ENCODE data around the gene LTN1.
"Not testable (repeated sequence)": the region's sequence is repeated elsewhere in the genome, so short reads cannot be mapped to it uniquely, and the experiment has no call there.

The LTN1 gene

DNA sequence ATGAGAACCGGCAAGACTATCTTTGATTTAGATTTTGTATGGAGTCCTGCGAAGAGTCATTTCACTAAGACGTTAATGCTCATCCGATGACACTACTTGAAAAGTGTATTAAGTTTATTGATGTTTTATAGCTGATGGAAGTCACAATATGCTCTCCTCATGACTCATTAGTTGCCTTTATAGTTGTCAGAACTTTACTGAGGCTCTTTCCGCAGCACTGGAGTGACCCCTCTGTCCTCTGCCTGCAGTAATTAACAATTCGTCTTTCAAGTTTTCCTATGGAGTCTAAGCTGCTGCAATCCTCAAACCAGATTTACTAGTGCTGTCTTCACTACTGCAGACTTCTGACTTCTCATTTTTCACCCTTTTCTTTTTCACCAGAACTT lies 32.6 kb upstream of the LTN1 start:
- peak; percentile 26 to 45 for DNase-seq (ENCODE audit: low read depth in 2 of 2)
- TF ChIP-seq, protein P1, sequence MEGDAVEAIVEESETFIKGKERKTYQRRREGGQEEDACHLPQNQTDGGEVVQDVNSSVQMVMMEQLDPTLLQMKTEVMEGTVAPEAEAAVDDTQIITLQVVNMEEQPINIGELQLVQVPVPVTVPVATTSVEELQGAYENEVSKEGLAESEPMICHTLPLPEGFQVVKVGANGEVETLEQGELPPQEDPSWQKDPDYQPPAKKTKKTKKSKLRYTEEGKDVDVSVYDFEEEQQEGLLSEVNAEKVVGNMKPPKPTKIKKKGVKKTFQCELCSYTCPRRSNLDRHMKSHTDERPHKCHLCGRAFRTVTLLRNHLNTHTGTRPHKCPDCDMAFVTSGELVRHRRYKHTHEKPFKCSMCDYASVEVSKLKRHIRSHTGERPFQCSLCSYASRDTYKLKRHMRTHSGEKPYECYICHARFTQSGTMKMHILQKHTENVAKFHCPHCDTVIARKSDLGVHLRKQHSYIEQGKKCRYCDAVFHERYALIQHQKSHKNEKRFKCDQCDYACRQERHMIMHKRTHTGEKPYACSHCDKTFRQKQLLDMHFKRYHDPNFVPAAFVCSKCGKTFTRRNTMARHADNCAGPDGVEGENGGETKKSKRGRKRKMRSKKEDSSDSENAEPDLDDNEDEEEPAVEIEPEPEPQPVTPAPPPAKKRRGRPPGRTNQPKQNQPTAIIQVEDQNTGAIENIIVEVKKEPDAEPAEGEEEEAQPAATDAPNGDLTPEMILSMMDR (IDR thresholded peaks at IDR 0.05; ENCODE audit: low read depth, low read length), result no peak

GRCh38 chr21:29024474-29025327 lies 32.0 kb upstream of the LTN1 start, which contains the start of gene USP16:
Gene USP16 (plus strand): TSS chr21:29024668. CDS start chr21:29027914, 3,246 bp downstream.
- TF ChIP-seq, protein P1 (IDR thresholded peaks at IDR 0.05; ENCODE audit: low read depth, low read length), result no peak
- peak; percentile 100 for DNase-seq (ENCODE audit: low read depth in 2 of 2)
- H3K4me3 ChIP-seq (replicated peaks in 1 of 2; ENCODE audit: low read depth in 2 of 2, low read length in 2 of 2), result peak within 1 kb of the TSS; percentile 81 to 84

More for the DNA sequence above, 32.6 kb upstream of the LTN1 start:
- peak overlapping the region; percentile 81 to 84 for H3K4me3 ChIP-seq (replicated peaks in 1 of 2; ENCODE audit: low read depth in 2 of 2, low read length in 2 of 2)

DNA sequence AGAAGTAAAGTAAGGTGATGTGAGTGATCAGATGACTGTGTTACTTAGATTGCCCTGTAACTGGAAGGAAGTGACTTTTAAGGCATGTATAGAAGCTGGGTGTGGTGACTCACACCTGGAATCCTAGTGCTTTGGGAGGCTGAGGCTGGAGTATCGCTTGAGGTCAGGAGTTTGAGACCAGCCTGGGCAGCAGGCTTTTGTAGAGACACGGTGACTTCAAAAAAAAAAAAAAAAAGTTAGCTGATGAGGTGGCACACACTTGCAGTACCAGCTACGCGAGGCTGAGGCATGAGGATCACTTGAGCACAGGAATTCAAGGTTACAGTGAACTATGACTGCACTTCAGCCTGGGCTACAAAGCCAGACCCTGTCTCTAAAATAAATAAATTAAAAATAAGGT lies 29.5 kb upstream of the LTN1 start:
- TF ChIP-seq, protein P1 (IDR thresholded peaks at IDR 0.05; ENCODE audit: low read depth, low read length), result no peak
- DNase-seq (ENCODE audit: low read depth in 2 of 2), result no peak
- no peak overlapping the region for H3K4me3 ChIP-seq (replicated peaks in 1 of 2; ENCODE audit: low read depth in 2 of 2, low read length in 2 of 2)

- peak overlapping the region; percentile 94 to 95 for H3K4me3 ChIP-seq (replicated peaks in 1 of 2; ENCODE audit: low read depth in 2 of 2, low read length in 2 of 2)
- peak; percentile 30 to 39 for DNase-seq (ENCODE audit: low read depth in 2 of 2)
- TF ChIP-seq, protein P1 (IDR thresholded peaks at IDR 0.05; ENCODE audit: low read depth, low read length), result no peak
These were observed 25.9 kb upstream of the LTN1 start for GRCh38 chr21:29018540-29018939.

DNA sequence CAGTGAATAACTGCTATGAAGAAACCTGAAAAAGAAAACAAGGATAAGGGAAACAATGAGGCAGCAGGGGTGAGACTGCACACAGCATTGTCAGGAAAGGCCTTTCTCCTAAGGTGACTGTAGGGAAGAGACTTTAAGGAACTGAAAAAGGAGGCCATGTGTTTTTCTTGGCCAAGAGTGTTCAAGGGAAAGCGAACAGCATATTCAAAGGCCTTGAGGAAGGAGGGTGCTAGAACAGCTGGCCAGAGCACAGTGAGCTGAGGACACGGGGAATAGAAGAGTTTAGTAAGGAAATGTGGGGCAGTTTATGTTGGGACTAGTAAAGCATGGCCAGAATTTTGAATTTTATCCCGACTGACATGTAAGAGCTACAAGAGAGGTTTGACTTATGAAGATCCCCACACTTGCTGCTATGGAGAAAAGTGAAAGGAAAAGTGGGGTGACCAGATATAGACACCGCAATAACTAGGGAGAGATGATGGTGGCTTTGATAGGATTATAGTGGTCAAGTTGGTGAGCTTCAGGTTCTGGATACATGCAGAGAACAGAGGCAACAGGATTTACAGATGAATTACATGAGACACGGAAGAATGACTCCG lies 25.1 kb upstream of the LTN1 start:
- H3K4me3 ChIP-seq (replicated peaks in 1 of 2; ENCODE audit: low read depth in 2 of 2, low read length in 2 of 2), result peak overlapping the region; percentile 94 to 95
- DNase-seq (ENCODE audit: low read depth in 2 of 2), result peak; percentile 16 to 36
- TF ChIP-seq, protein P1 (IDR thresholded peaks at IDR 0.05; ENCODE audit: low read depth, low read length), result no peak

GRCh38 chr21:29011236-29011635 lies 18.6 kb upstream of the LTN1 start:
- not testable (repeated sequence) for DNase-seq (ENCODE audit: low read depth in 2 of 2); H3K4me3 ChIP-seq (replicated peaks in 1 of 2; ENCODE audit: low read depth in 2 of 2, low read length in 2 of 2)

GRCh38 chr21:29008367-29008766 lies 15.7 kb upstream of the LTN1 start:
- TF ChIP-seq, protein P1 (IDR thresholded peaks at IDR 0.05; ENCODE audit: low read depth, low read length), result no peak
- DNase-seq (ENCODE audit: low read depth in 2 of 2), result no peak
- H3K4me3 ChIP-seq (replicated peaks in 1 of 2; ENCODE audit: low read depth in 2 of 2, low read length in 2 of 2), result no peak overlapping the region

Measured in cardiac fibroblast (primary cell).